Sigmoid colon (tissue), 4 donors: ENCODE results near the gene XPR1.

Experiments
- EP300 ChIP-seq, 4 donors: sonication (generic); formaldehyde crosslinking; IDR thresholded peaks; one replicate each; pipeline ENCODE4 v1.6.1; 2017; ENCODE audit warnings: antibody characterized with exemption in 4 of 4
- POLR2A ChIP-seq, 2 donors: fragments of 450-650 bp; IDR thresholded peaks; one replicate each; pipeline ENCODE4 v1.6.1; 2016; ENCODE audit warnings: antibody characterized with exemption in 2 of 2, mild to moderate bottlenecking in 2 of 2, moderate library complexity in 2 of 2
- POLR2AphosphoS5 ChIP-seq, 4 donors: sonication (generic); formaldehyde crosslinking; IDR thresholded peaks; one replicate each; pipeline ENCODE4 v1.6.1; 2017; ENCODE audit warnings: antibody characterized with exemption in 4 of 4
- TF ChIP-seq, protein P1 (sequence below), 4 experiments: fragments of 450-650 bp in 3 of 4; fragments of 200-600 bp in 1 of 4; IDR thresholded peaks; one replicate each; pipeline ENCODE4 v1.5.1; 2016 to 2019; ENCODE audit warnings: antibody characterized with exemption in 4 of 4, mild to moderate bottlenecking in 3 of 4, moderate library complexity in 2 of 4

DNA sequence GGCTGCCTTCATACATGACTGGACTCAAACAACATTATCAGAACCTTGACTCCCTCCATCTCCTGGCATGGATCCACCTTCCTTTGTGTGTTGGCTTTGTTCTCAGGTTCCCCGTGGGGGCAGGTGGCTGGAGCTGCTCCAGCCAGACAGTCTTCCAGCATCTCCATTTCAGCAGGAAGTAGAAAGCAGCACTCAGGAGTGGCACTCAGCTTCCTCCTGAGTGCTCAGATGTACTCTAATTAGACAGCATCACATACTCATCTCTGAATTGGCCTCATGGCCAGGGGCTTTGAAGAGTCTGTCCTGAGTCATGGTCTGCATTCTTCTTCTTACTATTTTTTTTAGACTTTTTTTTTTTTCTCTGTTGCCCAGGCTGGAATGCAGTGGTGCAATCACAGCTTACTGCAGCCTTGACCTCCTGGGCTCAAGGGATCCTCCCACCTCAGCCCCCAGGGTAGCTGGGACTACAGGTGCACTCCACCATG, 45.1 kb upstream of the XPR1 start:
- TF ChIP-seq, protein P1, sequence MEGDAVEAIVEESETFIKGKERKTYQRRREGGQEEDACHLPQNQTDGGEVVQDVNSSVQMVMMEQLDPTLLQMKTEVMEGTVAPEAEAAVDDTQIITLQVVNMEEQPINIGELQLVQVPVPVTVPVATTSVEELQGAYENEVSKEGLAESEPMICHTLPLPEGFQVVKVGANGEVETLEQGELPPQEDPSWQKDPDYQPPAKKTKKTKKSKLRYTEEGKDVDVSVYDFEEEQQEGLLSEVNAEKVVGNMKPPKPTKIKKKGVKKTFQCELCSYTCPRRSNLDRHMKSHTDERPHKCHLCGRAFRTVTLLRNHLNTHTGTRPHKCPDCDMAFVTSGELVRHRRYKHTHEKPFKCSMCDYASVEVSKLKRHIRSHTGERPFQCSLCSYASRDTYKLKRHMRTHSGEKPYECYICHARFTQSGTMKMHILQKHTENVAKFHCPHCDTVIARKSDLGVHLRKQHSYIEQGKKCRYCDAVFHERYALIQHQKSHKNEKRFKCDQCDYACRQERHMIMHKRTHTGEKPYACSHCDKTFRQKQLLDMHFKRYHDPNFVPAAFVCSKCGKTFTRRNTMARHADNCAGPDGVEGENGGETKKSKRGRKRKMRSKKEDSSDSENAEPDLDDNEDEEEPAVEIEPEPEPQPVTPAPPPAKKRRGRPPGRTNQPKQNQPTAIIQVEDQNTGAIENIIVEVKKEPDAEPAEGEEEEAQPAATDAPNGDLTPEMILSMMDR (IDR thresholded peaks at IDR 0.05) = no peak
- TF ChIP-seq EP300 (IDR thresholded peaks at IDR 0.05) (no peak), POLR2AphosphoS5 (IDR thresholded peaks at IDR 0.05) (no peak), POLR2A (IDR thresholded peaks at IDR 0.05) (no peak)
